HepG2 (cell line): ENCODE data around the gene NLGN3. TPM values are rescaled to one million over a fixed set of nuclear protein-coding genes. Genes with fewer than 3 reads are reported as not detected.

Experiments
- ATAC-seq: fragments of 200-7000 bp; cut with Tn5 transposase; 3 replicates; pipeline ENCODE4 v1.9.1; 2020; ENCODE audit warnings: mild to moderate bottlenecking, moderate library complexity
- BruUV-seq: library from RNA; stranded (reverse); fragments of 400-500 nt; replicated peaks from 2 replicates; lab custom pipeline; 2021; lab: Mats Ljungman, UMichigan
- CTCF ChIA-PET: fragments of 300-600 bp; formaldehyde crosslinking; extraction: SDS; loops from one replicate; lab custom pipeline; 2021; ENCODE audit warnings: low total read pairs, inconsistent platforms, low intra/inter-chr PET ratio; lab: Yijun Ruan, JAX
- POLR2A ChIA-PET: fragments of 350-600 bp; sonication (Branson Sonifier 250); formaldehyde crosslinking; loops from one replicate; lab custom pipeline; 2020; ENCODE audit warnings: antibody characterized with exemption, inconsistent platforms; lab: Yijun Ruan, JAX
- DNase-seq: peaks from one replicate; pipeline ENCODE4 v3.0.0-alpha.2; 2015; ENCODE audit warnings: low spot score
- FAIRE-seq: peaks from 3 replicates; lab custom pipeline; 2011; peaks lifted over from hg19 to GRCh38; lab: Jason Lieb, UNC
- H2AFZ ChIP-seq: one replicate; pipeline ENCODE4 v1.6.1; 2011; ENCODE audit warnings: low read length, inconsistent platforms
- H3K27ac ChIP-seq: fragments of 300-600 bp; 3 replicates; pipeline ENCODE4 v1.8.0; 2011; ENCODE audit warnings: mixed run types, mild to moderate bottlenecking, mixed read lengths, low read length, inconsistent platforms; ENCODE audit not compliant: insufficient read depth; ENCODE audit errors: extremely low read length
- H3K27me3 ChIP-seq, 2 experiments: fragments of 200-600 bp in 1 of 2; 2 replicates in 1 of 2; 3 replicates in 1 of 2; pipeline versions ENCODE4 v1.6.0 to v1.8.0; 2011; ENCODE audit warnings: low read length in 2 of 2, mild to moderate bottlenecking in 2 of 2, moderate library complexity in 2 of 2, inconsistent platforms in 1 of 2; ENCODE audit not compliant: insufficient read depth in 2 of 2, control insufficient read depth in 1 of 2
- H3K36me3 ChIP-seq, 2 experiments: fragments of 200-600 bp in 1 of 2; replicated peaks in 1 of 2; 2 replicates in 1 of 2; 3 replicates in 1 of 2; pipeline versions ENCODE4 v1.5.1 to v1.8.0; 2011; ENCODE audit warnings: low read length in 2 of 2, inconsistent platforms in 1 of 2; ENCODE audit not compliant: insufficient read depth in 2 of 2, control insufficient read depth in 1 of 2
- H3K4me1 ChIP-seq: 2 replicates; pipeline ENCODE4 v1.5.1; 2012; ENCODE audit warnings: low read length, inconsistent platforms; ENCODE audit not compliant: insufficient read depth
- H3K4me2 ChIP-seq: 2 replicates; pipeline ENCODE4 v1.6.0; 2011; ENCODE audit warnings: low read depth, low read length, inconsistent platforms
- H3K4me3 ChIP-seq, 3 experiments: fragments of 200-600 bp in 1 of 3; sonication (generic), shearing (Covaris generic) in 1 of 3; replicated peaks in 1 of 3; 2 replicates each; pipeline ENCODE4 v1.5.1; 2011 to 2016; ENCODE audit warnings: low read length in 3 of 3, inconsistent platforms in 2 of 3, low read depth in 2 of 3, mild to moderate bottlenecking in 2 of 3, control low read depth in 1 of 3, mixed read lengths in 1 of 3; ENCODE audit not compliant: insufficient read depth in 1 of 3
- H3K79me2 ChIP-seq: one replicate; pipeline ENCODE4 v1.6.1; 2011; ENCODE audit warnings: low read length, inconsistent platforms; ENCODE audit not compliant: insufficient read depth
- H3K9ac ChIP-seq: 2 replicates; pipeline ENCODE4 v1.6.0; 2011; ENCODE audit warnings: mild to moderate bottlenecking, low read depth, low read length, inconsistent platforms; ENCODE audit not compliant: insufficient read depth
- H3K9me3 ChIP-seq: 2 replicates; pipeline ENCODE4 v1.5.1; 2012; ENCODE audit warnings: mild to moderate bottlenecking, low read length
- H4K20me1 ChIP-seq: 2 replicates; pipeline ENCODE4 v1.6.0; 2011; ENCODE audit warnings: inconsistent platforms, mild to moderate bottlenecking, low read length, moderate library complexity; ENCODE audit not compliant: insufficient read depth
- AKAP8 ChIP-seq: sonication (generic); formaldehyde crosslinking; IDR thresholded peaks from 2 replicates; pipeline ENCODE4 v1.5.1; 2020; ENCODE audit warnings: mild to moderate bottlenecking, missing genetic modification reagents
- FOXJ3 ChIP-seq: sonication (generic); formaldehyde crosslinking; IDR thresholded peaks from 2 replicates; pipeline ENCODE4 v1.4.0; 2020; ENCODE audit warnings: missing genetic modification reagents, mild to moderate bottlenecking, borderline replicate concordance
- LCORL ChIP-seq, 2 experiments: fragments of 450-650 bp in 1 of 2; sonication (generic) in 1 of 2; formaldehyde crosslinking in 1 of 2; IDR thresholded peaks; 2 replicates each; pipeline versions ENCODE4 v1.5.0 to v1.6.1; 2017 to 2020; ENCODE audit warnings: antibody characterized with exemption in 1 of 2, missing genetic modification reagents in 1 of 2
- MEIS2 ChIP-seq: sonication (generic); formaldehyde crosslinking; IDR thresholded peaks from 2 replicates; pipeline ENCODE4 v1.9.0; 2021; ENCODE audit warnings: mild to moderate bottlenecking, missing genetic modification reagents
- NBN ChIP-seq: fragments of 450-650 bp; conservative IDR thresholded peaks from 2 replicates; pipeline ENCODE4 v1.6.1; 2017
- NONO ChIP-seq, 2 experiments: fragments of 450-650 bp in 1 of 2; sonication (generic) in 1 of 2; formaldehyde crosslinking in 1 of 2; IDR thresholded peaks in 1 of 2; conservative IDR thresholded peaks in 1 of 2; 2 replicates each; pipeline versions ENCODE4 v1.6.1 to v1.8.0; 2017 to 2022; ENCODE audit warnings: mild to moderate bottlenecking in 1 of 2, missing genetic modification reagents in 1 of 2, moderate library complexity in 1 of 2
- POLR2A ChIP-seq, 2 experiments: IDR thresholded peaks; 2 replicates each; pipeline ENCODE4 v1.6.1; 2011; ENCODE audit warnings: low read depth in 2 of 2, low read length in 2 of 2, mild to moderate bottlenecking in 1 of 2, moderate library complexity in 1 of 2; ENCODE audit not compliant: insufficient read depth in 1 of 2
- RBFOX2 ChIP-seq: fragments of 200-400 bp; formaldehyde crosslinking; IDR thresholded peaks from 2 replicates; pipeline ENCODE4 v1.6.1; 2017; ENCODE audit warnings: low read depth, mild to moderate bottlenecking, low read length
- TAF1 ChIP-seq: sonication (generic); formaldehyde crosslinking; IDR thresholded peaks from 2 replicates; pipeline ENCODE4 v1.4.0; 2020; ENCODE audit warnings: missing genetic modification reagents
- TARDBP ChIP-seq: sonication (generic); formaldehyde crosslinking; IDR thresholded peaks from 2 replicates; pipeline ENCODE4 v1.8.0; 2022; ENCODE audit warnings: mild to moderate bottlenecking, missing genetic modification reagents
- TEAD3 ChIP-seq: optimal IDR thresholded peaks from 2 replicates; pipeline ENCODE3; 2016; ENCODE audit warnings: borderline replicate concordance
- THRA ChIP-seq: sonication (generic); formaldehyde crosslinking; IDR thresholded peaks from 2 replicates; pipeline ENCODE4 v1.4.0; 2020; ENCODE audit warnings: missing genetic modification reagents, borderline replicate concordance
- ZC3H4 ChIP-seq: sonication (generic); formaldehyde crosslinking; IDR thresholded peaks from 2 replicates; pipeline ENCODE4 v1.4.0; 2020; ENCODE audit warnings: missing genetic modification reagents, borderline replicate concordance
- ZNF263 ChIP-seq: sonication (generic); formaldehyde crosslinking; IDR thresholded peaks from 2 replicates; pipeline ENCODE4 v1.4.0; 2020; ENCODE audit warnings: missing genetic modification reagents
- ZNF430 ChIP-seq: sonication (generic); formaldehyde crosslinking; IDR thresholded peaks from 2 replicates; pipeline ENCODE4 v1.9.0; 2021; ENCODE audit warnings: mild to moderate bottlenecking, missing genetic modification reagents
- ZSCAN25 ChIP-seq: sonication (generic); formaldehyde crosslinking; IDR thresholded peaks from 2 replicates; pipeline ENCODE4 v1.8.0; 2022; ENCODE audit warnings: mild to moderate bottlenecking, missing genetic modification reagents
- WGBS: methylation state at CpG from one replicate; pipeline ENCODE4 v1.1.6; 2017; ENCODE audit warnings: low lambda C conversion rate; 5-methylcytosine and 5-hydroxymethylcytosine counted together
- in situ Hi-C: cut with HindIII; loops from 2 replicates; pipeline ENCODE4 v1.10.0; 2017; ENCODE audit warnings: low pct_unique_long_range_greater_than_20kb; ENCODE audit not compliant: extremely low pct_ligation_motif_present
- intact Hi-C: fragments of 100-400 bp; cut with micrococcal nuclease; formaldehyde crosslinking; loops from one replicate; pipeline ENCODE4 v1.10.0; 2022; ENCODE audit not compliant: unreplicated experiment
- polyA plus RNA-seq, 8 experiments: library from polyadenylated mRNA; depleted of rRNA in 3 of 8; stranded (reverse) in 7 of 8; unstranded in 1 of 8; fragments of >200 nt; fragmentation: Illumina TruSeq in 4 of 8; extraction: Trizol in 4 of 8; gene quantifications; 2 replicates each; pipeline versions ENCODE4 v1.2.1 to v1.2.3, GENCODE V29; 2011 to 2016; ENCODE audit warnings: low read depth in 4 of 8, missing spikeins in 1 of 8, mixed read lengths in 1 of 8; ENCODE audit not compliant: insufficient read depth in 1 of 8
- total RNA-seq, 5 experiments: library from RNA; depleted of rRNA; stranded (reverse); fragments of >200 nt; fragmentation: Illumina TruSeq; extraction: Trizol; gene quantifications; 2 replicates each; pipeline ENCODE4 v1.2.3, GENCODE V29; 2016; ENCODE audit warnings: low read depth in 1 of 5
- TF ChIP-seq, protein P1 (sequence below): IDR thresholded peaks from 2 replicates; pipeline ENCODE4 v1.6.1; 2012; ENCODE audit warnings: low read length, improper control_type of control experiment
- TF ChIP-seq, protein P2 (sequence below): sonication (generic); formaldehyde crosslinking; IDR thresholded peaks from 2 replicates; pipeline ENCODE4 v1.5.0; 2020; ENCODE audit warnings: missing genetic modification reagents, mild to moderate bottlenecking, borderline replicate concordance

NLGN3 gene
- total and polyA plus RNA-seq, 2 of the 13 experiments (the other 11 are each of a cell fraction or from before 2014, with no cell fraction given), result 0.04 to 0.16 TPM

- 0 out of 2 replicates have a peak, but pooled peaks have one; percentile 12 for TF ChIP-seq ZNF263 (CRISPR knock-in tag)
- TF ChIP-seq MEIS2 (CRISPR knock-in tag), result 0 out of 2 replicates have a peak, but pooled peaks have one; percentile 30
- TF ChIP-seq, protein P1, sequence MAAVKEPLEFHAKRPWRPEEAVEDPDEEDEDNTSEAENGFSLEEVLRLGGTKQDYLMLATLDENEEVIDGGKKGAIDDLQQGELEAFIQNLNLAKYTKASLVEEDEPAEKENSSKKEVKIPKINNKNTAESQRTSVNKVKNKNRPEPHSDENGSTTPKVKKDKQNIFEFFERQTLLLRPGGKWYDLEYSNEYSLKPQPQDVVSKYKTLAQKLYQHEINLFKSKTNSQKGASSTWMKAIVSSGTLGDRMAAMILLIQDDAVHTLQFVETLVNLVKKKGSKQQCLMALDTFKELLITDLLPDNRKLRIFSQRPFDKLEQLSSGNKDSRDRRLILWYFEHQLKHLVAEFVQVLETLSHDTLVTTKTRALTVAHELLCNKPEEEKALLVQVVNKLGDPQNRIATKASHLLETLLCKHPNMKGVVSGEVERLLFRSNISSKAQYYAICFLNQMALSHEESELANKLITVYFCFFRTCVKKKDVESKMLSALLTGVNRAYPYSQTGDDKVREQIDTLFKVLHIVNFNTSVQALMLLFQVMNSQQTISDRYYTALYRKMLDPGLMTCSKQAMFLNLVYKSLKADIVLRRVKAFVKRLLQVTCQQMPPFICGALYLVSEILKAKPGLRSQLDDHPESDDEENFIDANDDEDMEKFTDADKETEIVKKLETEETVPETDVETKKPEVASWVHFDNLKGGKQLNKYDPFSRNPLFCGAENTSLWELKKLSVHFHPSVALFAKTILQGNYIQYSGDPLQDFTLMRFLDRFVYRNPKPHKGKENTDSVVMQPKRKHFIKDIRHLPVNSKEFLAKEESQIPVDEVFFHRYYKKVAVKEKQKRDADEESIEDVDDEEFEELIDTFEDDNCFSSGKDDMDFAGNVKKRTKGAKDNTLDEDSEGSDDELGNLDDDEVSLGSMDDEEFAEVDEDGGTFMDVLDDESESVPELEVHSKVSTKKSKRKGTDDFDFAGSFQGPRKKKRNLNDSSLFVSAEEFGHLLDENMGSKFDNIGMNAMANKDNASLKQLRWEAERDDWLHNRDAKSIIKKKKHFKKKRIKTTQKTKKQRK, result no peak
- 0 out of 2 replicates have a peak, but pooled peaks have one; percentile 51 for TF ChIP-seq RBFOX2
- TF ChIP-seq FOXJ3 (CRISPR knock-in tag), result peak; percentile 10; the same call in 1 of the 2 replicates
These were observed 70.8 kb downstream of the NLGN3 start (continued) for GRCh38 chrX:71215338-71215912.

DNA sequence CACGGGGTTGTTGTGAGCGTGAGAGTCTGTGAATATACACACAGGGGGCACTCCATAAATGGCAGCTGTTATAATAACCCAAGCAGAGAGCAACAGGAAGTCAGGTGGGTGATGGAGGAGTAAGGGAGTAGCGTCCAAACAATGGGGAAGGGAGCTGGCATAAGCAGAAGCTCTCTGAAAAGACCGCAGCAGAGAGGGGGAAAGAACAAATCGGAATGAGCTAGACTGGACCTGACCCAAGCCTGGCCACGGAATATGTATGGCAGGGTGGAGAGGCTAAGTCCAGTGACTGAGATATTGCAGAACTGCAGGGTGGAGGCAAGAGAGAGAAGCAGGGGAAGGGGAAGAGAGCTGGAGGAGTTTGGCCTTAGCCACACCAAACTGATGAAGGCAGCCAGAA lies 71.8 kb downstream of the NLGN3 start:
- Histone ChIP-seq H3K9ac (peak overlapping the region; percentile 82), H2AFZ (no peak overlapping the region), H3K36me3 (no peaks in the 10 kb centered on the region), H3K27ac (peak overlapping the region; percentile 91), H3K79me2 (peaks cover 24% of the 10 kb centered on the region), H3K9me3 (no peaks in the 10 kb centered on the region), H4K20me1 (no peaks in the 10 kb centered on the region), H3K4me1 (peaks cover 51% of the 10 kb centered on the region), H3K4me2 (peak overlapping the region; percentile 82), H3K27me3 (no peaks in the 10 kb centered on the region; a peak in 1 of 5 replicates), H3K4me3 (peak overlapping the region; percentile 76 to 79 (median 78))
- intact Hi-C loops (loop anchor here (5.0 kb wide), 1 partner anchor 34 kb away; no protein-coding TSS in a partner anchor), in situ Hi-C loops (no loop called here)
- no TSS peak for BruUV-seq
- ATAC-seq (no peak), FAIRE-seq (peak; percentile 21), DNase-seq (peak; percentile 42)
- ChIA-PET CTCF (no interaction called here), POLR2A (interaction anchor here (0.6 to 5.5 kb wide), 7 partner anchors 10 to 150 kb away, joined by 4 to 140 read pairs (median 9); partner anchors contain the start of genes NONO, TAF1 and ZMYM3)
- WGBS, result 3% methylated on average over 6 of the region's 6 CpGs
- TF ChIP-seq NBN, result no peak
- no peak for TF ChIP-seq ZC3H4 (CRISPR knock-in tag)
- no peak for TF ChIP-seq NONO (IDR thresholded peaks at IDR 0.05)
- 0 out of 2 replicates have a peak, but pooled peaks have one; percentile 29 for TF ChIP-seq NONO (CRISPR knock-in tag; conservative IDR thresholded peaks at IDR 0.05)
- peak; percentile 79 for TF ChIP-seq ZSCAN25 (CRISPR knock-in tag)
- TF ChIP-seq, protein P2, sequence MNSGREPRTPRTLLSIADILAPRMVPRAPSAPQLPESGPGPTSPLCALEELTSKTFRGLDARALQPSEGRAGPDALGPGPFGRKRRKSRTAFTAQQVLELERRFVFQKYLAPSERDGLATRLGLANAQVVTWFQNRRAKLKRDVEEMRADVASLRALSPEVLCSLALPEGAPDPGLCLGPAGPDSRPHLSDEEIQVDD, result no peak
- TF ChIP-seq TEAD3 (CRISPR knock-in tag), result no peak
- TF ChIP-seq THRA, result no peak
- TF ChIP-seq TAF1 (CRISPR knock-in tag), result peak; percentile 16; the same call in 1 of the 2 replicates
- TF ChIP-seq POLR2A (IDR thresholded peaks at IDR 0.05; ENCODE audit: insufficient read depth in 1 of 2, low read depth in 2 of 2, low read length in 2 of 2), result peak in 1 of 2 experiments; percentile 36; a peak in 1 of 4 replicates
- TF ChIP-seq LCORL (IDR thresholded peaks at IDR 0.05), result no peak
- no peak for TF ChIP-seq LCORL (CRISPR knock-in tag; IDR thresholded peaks at IDR 0.05)
- peak; percentile 11; the same call in 1 of the 2 replicates for TF ChIP-seq ZNF430 (CRISPR knock-in tag)
- 0 out of 2 replicates have a peak, but pooled peaks have one; percentile 40 for TF ChIP-seq AKAP8
- no peak for TF ChIP-seq TARDBP (CRISPR knock-in tag)
